HL-60 (cell line): Measurements from ENCODE around the gene ST7.

Experiments
- CTCF ChIP-seq: IDR thresholded peaks from one replicate; pipeline ENCODE4 v1.5.1; 2011; ENCODE audit warnings: low read length, control low read depth, inconsistent platforms; ENCODE audit not compliant: insufficient read depth
- GABPA ChIP-seq: IDR thresholded peaks from 2 replicates; pipeline ENCODE4 v1.6.1; 2012; ENCODE audit warnings: low read depth
- POLR2AphosphoS5 ChIP-seq: IDR thresholded peaks from 2 replicates; pipeline ENCODE4 v1.6.1; 2012; ENCODE audit warnings: low read depth

GRCh38 chr7:117230276-117231046, 277.2 kb downstream of the ST7 start:
- TF ChIP-seq CTCF (no peak), POLR2AphosphoS5 (no peak), GABPA (no peak)
